Retina (tissue), 1 donor: ENCODE measurements around the gene PTPRN2.
A peak's percentile ranks its signal among the peaks of the same experiment; 100 is the strongest.

ENCODE experiments used
- DNase-seq: peaks from one replicate; pipeline ENCODE4 v3.0.0-alpha.2; 2016

The PTPRN2 gene

DNA sequence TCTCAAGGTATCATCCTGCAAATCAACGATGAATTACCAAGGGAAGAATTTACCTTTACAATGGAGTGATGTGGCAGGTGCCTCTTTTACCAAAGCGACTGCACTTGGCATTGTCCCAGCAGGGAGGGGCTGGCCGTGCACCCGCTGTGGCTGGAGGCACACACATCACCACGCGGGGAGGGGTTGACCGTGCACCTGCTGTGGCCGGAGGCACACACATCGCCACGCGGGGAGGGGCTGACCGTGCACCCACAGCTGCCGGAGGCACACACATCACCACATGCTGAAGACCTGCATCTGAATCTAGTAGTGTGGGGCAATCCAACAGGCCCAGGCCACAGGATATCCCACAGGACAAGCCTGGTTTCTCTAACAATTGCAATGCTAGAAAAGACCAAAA is 757.3 kb downstream of the PTPRN2 start:
- DNase-seq = no peak

DNA sequence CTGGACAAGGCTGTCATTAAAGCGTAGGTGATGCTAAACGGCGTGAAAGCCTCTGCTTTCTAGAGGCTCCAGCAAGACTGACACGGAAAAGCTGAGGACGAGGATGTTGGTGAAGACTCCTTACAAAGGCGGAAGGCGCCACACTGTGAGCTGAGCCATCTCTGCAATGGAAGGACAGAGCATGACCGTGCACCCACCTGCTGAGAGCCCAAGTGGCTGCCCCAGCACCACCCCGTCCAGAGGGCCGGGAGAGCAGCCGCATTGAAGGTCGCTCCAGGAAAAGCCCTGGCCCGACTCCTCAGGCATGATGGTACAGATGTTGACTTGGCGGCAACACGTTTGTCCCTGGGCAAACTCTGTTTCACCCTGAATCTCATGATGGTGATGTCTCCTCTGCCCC is 758.1 kb downstream of the PTPRN2 start:
- no peak for DNase-seq

DNA sequence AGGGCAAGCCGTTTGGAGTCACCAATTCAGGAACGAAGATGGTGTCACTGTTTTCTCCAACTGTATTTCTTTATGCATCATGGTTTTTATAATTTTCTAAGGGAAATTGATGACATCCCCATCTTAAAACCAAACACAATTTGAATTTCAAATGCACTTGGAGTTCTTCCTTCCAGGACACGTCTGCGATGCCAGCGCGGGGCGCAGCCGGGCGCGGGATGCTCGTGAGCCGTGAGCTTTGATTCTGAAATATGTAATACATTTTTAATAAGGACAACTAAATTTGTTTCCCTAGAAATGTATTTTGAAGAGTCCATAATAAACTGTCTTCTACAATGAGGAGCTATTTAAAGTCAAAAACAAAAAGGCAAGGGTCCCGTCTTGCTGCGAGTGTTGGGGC is 758.7 kb downstream of the PTPRN2 start:
- DNase-seq = no peak

DNA sequence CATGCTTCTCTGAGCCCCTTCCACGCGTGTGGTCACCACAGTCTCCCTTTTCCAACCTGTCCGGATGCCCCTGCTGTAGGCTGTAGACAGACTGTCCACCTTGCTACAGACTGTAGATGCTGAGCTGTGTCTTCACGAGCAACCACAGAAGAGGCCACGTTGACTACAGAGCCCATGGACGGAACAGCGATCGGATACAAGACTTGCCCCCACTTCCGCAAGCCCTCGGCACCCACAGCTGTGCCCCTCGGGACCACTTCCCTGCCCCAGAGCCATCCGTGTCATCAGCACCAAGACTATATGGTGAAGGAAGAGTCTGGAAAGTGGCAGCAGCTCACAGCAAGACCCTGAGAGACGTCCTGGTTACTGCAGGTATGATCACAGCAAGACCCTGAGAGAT is 759.4 kb downstream of the PTPRN2 start:
- no peak for DNase-seq

DNA sequence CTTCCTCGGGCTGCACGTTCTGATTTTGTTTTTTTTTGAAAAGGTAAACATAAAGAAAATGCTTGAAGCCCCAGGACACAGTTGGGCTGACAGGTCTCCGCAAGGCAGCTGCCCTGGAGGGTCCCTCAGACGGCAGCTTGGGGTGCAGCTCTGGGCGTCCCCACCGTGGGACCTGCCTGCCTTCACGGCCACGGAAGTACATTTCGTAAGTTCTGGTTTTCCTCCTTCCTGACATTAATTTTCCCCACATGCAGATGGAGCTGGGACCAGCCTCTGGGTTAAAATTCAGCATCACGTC is 759.8 kb downstream of the PTPRN2 start:
- DNase-seq = no peak

DNA sequence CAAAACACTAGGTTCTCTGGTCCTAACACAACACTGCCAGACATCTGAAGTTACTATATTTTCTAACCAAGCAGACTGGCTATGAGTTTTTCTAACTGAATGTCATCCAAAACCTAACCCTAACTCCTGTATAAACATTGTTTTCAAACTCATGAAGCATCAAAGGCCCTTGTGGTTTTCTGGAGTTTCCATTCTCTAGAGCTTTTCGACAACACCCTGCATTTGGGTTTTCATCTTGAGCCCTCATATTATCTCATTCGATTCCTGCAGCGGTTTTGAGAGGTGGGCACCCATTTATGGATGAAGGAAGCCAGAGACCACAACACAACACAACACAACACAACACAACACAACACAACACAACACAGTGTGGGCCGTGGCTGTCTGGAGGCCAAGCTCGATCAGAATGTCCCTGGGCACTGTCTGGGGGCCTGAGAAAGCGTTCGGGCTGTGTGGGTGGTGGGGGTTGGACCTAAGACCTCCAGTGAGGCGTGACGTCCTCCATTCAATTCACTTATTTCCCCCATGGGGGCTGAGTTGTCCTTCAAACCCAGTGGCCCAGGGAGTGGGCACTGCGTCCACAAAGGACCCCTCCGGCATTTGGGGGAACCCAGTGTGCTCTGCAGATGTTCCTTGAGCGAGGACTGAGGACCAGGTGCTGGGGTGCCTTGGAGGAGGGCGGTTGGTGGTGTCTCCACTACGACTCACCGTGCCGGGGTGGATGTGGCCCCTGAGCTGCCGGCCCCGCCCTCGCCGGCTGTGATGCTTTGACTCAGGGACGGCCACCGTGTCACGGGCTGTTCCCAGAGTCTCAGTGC is 760.4 kb downstream of the PTPRN2 start:
- DNase-seq = no peak

DNA sequence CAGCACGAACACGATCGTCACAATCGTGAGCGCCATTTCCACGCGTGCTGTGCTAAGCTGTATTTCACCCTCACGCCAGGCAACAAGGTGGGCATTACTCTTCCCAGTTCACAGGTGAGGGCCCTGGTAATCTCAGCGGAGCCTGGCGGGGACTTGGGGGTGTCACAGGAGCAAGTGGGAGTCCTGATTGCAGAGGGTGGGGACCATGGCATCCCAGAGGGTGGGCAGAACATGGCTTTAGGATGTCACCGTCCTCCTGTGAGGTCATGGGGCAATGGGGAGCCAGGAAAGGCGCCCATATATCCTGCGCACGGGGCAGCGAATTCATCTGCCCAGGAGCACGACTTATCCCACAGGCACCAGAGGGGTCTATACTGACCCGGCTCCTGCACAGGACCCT is 761.1 kb downstream of the PTPRN2 start:
- no peak for DNase-seq

DNA sequence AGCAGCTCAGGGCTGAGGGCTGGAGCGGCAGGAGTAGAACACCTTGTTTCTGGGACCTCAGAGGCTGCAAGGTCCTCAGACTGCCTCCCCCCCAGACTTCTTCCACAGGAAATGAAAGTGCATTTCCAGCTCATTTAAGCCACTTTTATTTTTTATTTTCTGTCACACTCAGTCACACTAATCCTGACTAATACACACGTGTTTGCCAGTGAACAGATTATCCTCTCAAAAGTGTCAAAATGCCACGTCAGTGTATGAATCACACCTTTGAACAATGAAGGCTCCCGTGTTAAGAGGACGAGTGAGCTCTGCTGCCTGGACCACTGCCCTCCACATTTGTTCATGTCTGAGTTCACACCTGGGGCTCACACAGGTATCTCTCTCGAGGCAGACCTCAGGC is 762.3 kb downstream of the PTPRN2 start:
- no peak for DNase-seq

DNA sequence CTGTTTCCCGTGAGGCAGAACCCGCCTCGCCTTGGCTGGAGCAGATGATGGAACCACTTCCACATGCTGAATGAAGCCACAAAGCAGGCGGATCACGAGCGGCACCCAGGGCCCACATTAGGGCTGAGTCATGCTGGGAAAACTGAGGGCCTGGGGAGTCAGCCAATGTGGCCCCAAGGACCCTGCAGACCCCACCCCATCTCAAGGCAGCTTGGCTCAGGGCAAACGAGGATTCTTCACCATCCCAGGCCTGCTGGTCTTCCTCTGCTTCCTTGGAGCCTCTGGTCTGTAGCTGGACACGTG is 762.9 kb downstream of the PTPRN2 start:
- no peak for DNase-seq

DNA sequence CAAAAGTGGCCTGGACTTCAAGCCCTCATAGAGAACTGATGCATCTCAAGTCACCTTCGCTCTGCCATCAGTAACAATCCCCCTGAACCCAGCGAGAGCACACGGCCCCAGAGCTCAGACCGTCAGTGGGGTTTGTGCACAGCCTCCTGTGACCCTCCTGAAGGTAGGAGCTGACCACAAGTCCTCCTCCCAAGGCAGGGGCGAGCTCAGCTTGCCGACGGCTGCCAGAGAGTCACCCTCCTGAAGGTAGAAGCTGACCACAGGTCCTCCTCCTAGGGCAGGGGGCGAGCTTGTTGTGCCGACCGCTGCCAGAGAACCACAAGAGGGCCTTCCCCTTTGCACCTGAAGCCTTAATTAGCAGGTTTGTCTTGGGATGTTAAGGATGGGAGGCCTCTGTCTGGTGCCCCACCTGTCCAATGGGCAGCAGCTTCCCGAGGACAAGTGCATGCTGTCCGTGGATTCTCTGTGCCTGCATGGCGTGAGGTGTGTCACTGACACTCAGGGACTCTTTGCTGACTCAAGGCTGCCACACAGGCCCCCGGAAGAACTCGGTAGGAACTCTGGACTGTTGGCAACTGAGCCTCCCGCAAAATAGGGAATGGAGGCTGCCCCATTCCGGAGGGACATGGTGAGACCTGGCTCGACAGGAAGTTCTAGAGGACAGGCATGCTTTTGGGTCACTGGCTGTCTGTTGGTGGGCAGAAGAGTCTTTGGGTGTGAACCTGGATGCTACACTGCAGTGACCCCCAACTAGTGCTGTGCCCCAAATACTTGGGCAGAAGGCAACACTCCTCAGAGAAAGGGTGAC is 763.4 kb downstream of the PTPRN2 start:
- no peak for DNase-seq

DNA sequence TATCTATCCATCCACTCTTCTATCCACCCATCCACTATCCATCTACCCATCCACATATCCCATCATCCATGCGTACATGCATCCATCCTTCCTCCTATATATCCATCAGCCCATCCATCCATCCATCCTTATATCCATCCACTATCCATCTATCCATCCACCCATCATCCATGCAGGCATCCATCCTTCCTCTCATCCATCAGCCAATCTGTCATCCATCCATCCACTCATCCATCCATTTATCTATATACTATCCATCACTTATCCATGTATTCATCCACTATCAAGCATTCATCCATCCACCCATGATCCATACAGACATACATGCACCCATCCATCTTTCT is 765.0 kb downstream of the PTPRN2 start:
- no peak for DNase-seq

DNA sequence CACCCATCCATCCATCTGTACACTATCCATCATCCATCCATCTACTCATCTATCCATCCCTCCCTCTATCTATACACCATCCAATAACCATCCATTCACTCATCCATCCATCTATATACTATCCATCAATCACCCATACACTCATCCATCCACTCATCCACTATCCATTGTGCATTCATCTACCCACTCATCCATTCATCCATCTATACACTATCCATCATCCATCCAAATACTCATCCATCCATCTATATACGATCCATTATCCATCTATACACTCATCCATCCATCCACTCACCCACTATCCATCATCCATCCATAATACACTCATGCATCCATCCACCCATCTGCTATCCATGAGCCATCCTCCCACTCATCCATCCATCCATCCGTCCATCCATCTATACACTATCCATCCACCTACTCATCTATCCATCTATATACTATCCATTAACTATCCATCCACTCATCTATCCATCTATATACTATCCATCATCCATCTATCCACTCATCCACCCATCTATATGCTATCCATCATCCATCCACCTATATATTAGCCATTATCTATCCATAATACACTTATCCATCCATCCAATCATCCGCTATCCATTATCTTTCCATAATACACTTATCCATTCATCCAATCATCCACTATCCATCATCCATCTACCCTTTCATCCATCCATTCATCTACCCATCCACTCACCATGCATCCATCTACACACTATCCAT is 765.5 kb downstream of the PTPRN2 start:
- no peak for DNase-seq

DNA sequence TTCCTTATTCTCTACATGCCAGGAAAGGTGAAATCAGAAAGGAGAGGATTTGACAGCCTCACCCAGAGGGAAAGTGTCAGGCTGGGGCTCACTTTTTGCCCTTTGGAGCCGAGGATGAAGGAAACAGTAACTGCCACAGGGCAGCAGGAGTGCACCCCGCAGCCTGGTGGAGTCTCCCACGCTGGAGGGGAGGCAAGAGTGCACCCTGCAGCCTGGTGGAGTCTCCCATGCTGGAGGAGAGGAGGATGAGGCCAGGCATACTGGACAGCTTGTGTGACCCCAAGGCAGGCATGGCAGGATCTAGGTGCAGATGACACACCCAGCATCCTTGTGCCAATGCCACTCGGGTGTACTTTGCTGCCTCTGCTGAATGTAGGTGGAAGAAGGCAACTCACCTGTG is 766.8 kb downstream of the PTPRN2 start:
- DNase-seq = no peak

DNA sequence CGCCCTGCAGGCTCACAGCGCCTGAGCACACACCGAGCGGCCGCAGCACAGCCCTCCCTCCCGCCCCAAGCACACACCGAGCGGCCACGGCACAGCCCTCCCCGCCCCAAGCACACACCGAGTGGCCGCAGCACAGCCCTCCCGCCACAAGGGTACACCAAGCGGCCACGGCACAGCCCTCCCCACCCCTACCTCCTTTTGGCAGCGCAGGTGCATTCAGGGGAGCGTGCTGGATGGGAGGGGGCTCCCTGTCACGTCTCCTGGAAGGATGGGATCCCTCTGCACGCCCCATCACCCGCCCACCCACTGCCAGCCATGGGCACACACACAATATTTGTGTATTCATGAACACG is 768.2 kb downstream of the PTPRN2 start:
- no peak for DNase-seq

DNA sequence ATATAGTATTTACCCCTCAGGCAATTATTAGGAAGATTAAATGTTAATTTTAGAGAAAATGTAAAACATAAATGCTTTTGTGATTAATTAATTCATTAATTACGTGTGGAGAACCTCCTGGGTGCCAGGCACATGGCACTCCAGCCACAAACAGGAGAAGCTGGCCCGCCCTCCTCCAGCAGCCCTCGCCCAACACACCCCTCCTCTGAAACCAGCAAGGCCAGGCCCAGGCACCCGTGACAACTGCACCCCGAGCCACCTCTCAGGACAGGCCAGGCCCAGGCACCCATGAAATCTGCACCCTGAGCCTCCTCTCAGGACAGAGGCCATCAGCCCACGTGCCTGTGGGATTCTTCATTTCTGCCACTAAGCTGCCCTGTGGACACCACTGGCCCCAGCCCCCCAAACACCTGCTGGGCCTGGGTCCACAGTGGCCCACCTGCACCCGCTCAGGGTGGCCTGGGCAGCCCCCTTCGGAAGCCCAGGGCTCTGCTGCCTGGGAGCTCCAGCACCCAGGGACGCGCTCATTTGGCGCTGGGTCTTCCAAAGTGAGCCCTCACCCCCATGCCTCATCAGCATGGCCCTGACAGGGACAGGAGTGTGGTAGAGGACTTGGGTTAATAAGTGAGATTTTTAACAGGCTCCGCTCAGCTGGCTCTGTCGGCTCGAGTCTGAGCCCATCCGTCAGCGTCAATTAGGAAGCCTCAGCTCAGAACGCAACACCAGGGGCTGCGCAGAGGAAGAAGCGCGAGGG is 768.7 kb downstream of the PTPRN2 start:
- DNase-seq = peak; percentile 90

DNA sequence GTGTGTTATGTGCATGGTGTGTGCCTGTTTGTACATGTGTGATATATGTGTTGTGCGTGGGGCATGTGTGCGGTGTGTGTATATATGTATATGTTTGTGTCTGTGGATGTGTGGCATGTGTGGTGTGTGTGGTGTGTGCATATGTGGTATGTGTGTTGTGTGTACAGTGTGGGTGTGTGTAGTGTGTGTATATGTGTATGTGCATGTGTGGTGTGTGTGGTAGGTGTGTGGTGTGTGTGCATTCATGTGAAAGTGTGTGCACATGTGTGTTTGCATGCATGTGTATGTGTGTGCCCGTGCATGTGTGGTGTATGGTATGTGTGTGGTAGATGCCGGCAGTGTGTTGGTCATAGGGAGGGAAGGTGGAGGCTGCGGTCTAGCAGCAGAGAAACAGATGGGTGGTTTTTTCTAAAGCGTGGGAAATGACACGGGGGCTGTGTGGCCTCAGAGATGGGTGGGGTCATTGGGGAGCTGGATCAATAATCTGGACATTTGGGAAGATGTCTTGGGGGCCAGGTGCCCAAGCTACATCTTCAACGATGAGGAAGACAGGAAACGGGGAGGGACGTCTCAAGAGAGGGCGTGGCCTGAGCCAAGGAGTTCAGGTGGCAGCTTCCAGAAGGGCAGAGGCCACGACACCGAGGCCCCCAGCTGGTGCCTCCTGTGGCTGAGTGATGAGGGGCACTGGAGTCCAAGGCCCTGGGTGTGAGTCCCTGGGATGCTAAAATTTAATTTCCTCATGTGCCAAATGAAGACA is 769.5 kb downstream of the PTPRN2 start:
- no peak for DNase-seq

DNA sequence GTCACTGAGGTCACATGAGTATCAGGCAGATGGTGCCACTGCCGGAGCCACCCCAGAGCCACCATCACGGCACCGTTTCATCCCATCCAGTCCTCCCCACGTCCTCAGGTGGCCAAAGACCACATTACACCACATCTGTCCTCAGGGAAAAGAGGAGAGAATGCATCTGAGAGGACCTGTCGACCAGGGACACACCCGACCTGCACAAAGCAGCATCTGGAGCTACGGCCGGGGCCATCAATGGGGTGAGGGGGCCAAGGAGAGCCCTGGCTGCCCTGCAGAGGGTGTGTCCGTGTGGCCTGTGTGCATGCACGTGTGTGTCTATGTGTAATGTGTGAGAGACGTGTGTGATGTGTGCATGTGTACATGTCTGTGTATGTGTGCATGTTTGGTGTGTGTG is 770.2 kb downstream of the PTPRN2 start:
- peak; percentile 34 for DNase-seq

DNA sequence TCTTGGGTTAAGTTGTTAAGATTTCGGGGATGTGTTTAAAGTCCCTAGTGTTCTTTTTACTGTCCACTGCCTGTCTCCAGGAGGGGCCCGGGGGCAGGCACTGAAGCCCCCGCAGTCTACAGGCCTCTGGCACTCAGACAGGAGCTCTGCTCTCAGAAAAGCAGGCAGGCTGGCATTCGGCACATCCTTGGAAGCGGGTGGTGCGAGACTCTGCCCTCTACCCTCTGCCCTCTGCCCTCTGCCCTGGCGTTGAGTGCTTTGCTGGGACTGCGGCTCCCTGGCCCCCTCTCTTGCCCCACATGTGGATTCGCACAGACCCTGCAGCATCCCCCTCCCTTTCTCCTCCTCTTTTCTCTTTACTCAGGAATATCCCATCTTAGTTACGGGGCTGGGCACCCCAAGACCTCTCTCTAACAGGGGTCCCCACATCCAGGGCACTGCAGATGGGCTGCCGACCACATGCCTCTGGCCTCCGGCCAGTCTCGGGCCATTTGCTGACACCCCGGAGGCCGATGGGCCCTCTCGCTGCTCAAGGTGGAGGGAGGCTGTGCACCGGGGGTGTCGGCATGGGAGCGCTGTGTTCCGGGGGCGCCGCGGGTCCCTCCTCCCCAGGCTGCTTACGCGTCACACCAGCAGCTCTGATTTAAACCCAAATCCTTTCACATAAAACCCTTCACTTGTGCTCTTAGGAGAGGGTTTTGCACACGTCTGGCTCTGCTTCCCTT is 770.9 kb downstream of the PTPRN2 start:
- DNase-seq = no peak

DNA sequence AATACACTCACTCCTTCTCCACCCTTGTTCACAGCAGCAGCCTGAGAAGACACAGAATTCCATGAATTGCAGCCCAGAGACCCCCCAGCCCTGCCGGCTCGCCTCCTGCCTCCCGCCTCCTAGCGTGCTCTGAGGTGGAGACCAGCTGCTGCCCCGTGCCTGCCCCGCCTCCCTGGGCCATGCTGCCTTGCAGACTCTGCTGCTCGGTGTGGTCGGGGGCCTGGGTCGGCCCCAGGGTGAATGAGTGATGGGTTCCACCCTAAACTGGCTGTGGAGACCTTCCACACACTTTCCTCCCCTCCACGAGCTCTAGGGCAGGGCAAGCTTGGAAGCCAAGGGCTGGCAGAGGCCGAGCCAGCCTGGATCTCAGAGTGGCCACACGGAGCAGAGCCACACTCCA is 771.5 kb downstream of the PTPRN2 start:
- no peak for DNase-seq

DNA sequence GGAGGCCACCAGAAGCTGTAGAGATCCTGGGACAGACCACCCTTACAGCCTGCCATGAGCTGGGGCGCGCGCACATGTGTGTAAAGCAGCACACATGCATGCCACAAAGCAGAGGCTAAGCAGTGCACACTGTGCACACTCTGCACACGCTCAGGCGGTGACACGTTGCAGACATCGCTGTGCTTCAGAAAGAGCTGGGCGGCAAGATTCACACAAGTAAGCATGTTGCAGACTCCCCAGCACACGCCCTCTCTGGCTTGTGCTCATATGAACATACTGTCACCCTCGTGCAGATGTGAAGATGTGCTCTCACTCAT is 772.0 kb downstream of the PTPRN2 start:
- no peak for DNase-seq

DNA sequence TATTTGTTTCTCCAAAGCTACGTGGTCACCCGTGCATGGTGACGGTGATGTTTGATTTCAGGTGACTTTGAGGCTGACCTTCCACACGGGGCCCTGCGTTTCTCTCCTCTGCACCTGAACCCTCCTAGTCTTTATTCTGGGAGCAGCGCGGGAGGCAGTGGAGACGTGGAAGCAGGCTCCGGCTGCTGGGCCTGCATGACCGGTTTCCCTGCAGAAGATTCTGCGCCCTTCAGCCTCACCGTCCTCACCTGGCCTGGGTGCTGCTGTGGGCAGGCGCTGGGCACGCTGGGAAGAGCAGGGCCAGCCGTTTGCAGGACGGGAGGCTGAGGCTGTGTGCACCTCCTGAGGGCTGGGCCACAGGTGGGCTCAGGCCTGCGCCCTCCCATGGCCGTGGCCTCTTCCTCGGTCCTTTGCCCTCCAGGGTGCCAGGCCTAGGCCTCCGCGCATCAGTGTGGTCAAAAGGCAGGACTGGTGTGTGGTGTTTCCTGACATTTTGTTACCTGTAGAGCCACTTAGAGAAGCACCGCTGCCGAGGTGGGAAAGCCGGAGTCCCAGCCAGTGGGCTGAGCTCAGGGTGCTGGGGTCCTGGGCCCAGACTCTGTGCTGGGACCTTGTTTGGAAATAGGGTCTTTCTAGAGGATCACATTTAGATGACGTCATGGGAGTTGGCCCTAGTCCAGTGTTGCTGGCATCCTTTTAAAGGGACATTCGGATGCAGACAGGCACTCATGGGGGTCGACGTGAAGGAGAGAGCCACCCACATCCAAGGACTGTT is 772.5 kb downstream of the PTPRN2 start:
- DNase-seq = no peak
